ENCODE data around the gene HDDC3.

GRCh38 chr15:90968434-90968833 is 36.1 kb upstream of the HDDC3 start:
- TF ChIP-seq CTCF (conservative IDR thresholded peaks at IDR 0.05; ENCODE audit: low read length) (no peak), EZH2phosphoT487 (IDR thresholded peaks at IDR 0.05; ENCODE audit: borderline replicate concordance) (no peak)
